B cell (primary cell): ENCODE measurements around the gene ARNT2. TPM values are rescaled to one million over a fixed set of nuclear protein-coding genes. Genes with fewer than 3 reads are reported as not detected.

Experiments used
- ATAC-seq: fragments of 200-7000 bp; cut with Tn5 transposase; one replicate; pipeline ENCODE4 v1.10.0; 2021; ENCODE audit warnings: low read depth, mild to moderate bottlenecking, moderate number of reproducible peaks, moderate library complexity
- CTCF ChIA-PET: fragments of 350-600 bp; sonication (Branson Sonifier 250); formaldehyde crosslinking; loops from one replicate; lab custom pipeline; 2021; ENCODE audit warnings: antibody characterized with exemption, inconsistent platforms; lab: Charles Lee
- POLR2A ChIA-PET: fragments of 350-600 bp; sonication (Branson Sonifier 250); formaldehyde crosslinking; loops from one replicate; lab custom pipeline; 2021; ENCODE audit warnings: antibody characterized with exemption; lab: Charles Lee
- DNase-seq: peaks from one replicate; pipeline ENCODE4 v3.0.0; 2013
- H2AFZ ChIP-seq: 2 replicates; pipeline ENCODE4 v1.6.1; 2012; ENCODE audit warnings: mild to moderate bottlenecking, low read depth, low read length; ENCODE audit not compliant: insufficient read depth, poor library complexity, severe bottlenecking
- H3K27ac ChIP-seq, 2 donors: 1 replicate in 1 of 2; 2 replicates in 1 of 2; pipeline ENCODE4 v1.5.1; 2012 to 2013; ENCODE audit warnings: low read length in 2 of 2, mild to moderate bottlenecking in 2 of 2, moderate library complexity in 1 of 2
- H3K27me3 ChIP-seq, 4 experiments: fragments of 200-600 bp in 1 of 4; sonication (generic) in 1 of 4; replicated peaks in 1 of 4; 1 replicate in 2 of 4; 2 replicates in 2 of 4; pipeline versions ENCODE4 v1.6.1 to v1.7.0; 2013 to 2016; ENCODE audit warnings: low read length in 3 of 4, mild to moderate bottlenecking in 2 of 4, mixed read lengths in 1 of 4, moderate library complexity in 1 of 4; ENCODE audit not compliant: insufficient read depth in 4 of 4, control insufficient read depth in 3 of 4; ENCODE audit errors: control extremely low read depth in 1 of 4
- H3K36me3 ChIP-seq, 2 experiments: replicated peaks in 1 of 2; 1 replicate in 1 of 2; 2 replicates in 1 of 2; pipeline versions ENCODE4 v1.6.1 to v1.7.1; 2013; ENCODE audit warnings: low read length in 1 of 2; ENCODE audit not compliant: insufficient read depth in 2 of 2, control insufficient read depth in 1 of 2; ENCODE audit errors: control extremely low read depth in 1 of 2, extremely low read depth in 1 of 2
- H3K4me1 ChIP-seq, 2 donors: fragments of 200-600 bp in 1 of 2; sonication (generic) in 1 of 2; 1 replicate in 1 of 2; 2 replicates in 1 of 2; pipeline versions ENCODE4 v1.5.1 to v1.6.1; 2013 to 2017; ENCODE audit warnings: low read length in 2 of 2; ENCODE audit not compliant: control insufficient read depth in 2 of 2, insufficient read depth in 2 of 2
- H3K4me2 ChIP-seq: replicated peaks from 2 replicates; pipeline ENCODE3; 2012; ENCODE audit warnings: mild to moderate bottlenecking, low read depth, low read length; ENCODE audit not compliant: poor library complexity, severe bottlenecking
- H3K4me3 ChIP-seq, 5 experiments: fragments of 200-600 bp in 1 of 5; sonication (generic) in 1 of 5; 1 replicate in 3 of 5; 2 replicates in 2 of 5; pipeline versions ENCODE4 v1.5.1 to v1.7.0; 2011 to 2016; ENCODE audit warnings: low read length in 4 of 5, mild to moderate bottlenecking in 4 of 5, low read depth in 2 of 5, control low read depth in 1 of 5, moderate library complexity in 1 of 5; ENCODE audit not compliant: insufficient read depth in 1 of 5; ENCODE audit errors: control extremely low read depth in 1 of 5, extremely low read depth in 1 of 5
- H3K79me2 ChIP-seq: fragments of 200-600 bp; sonication (generic); one replicate; pipeline ENCODE4 v1.6.0; 2016; ENCODE audit warnings: low read length; ENCODE audit not compliant: control insufficient read depth, insufficient read depth
- H3K9ac ChIP-seq: fragments of 200-600 bp; sonication (generic); 2 replicates; pipeline ENCODE4 v1.6.1; 2017; ENCODE audit warnings: mild to moderate bottlenecking, low read length, moderate library complexity
- H3K9me3 ChIP-seq, 3 donors: one replicate each; pipeline versions ENCODE4 v1.6.1 to v1.7.1; 2013; ENCODE audit warnings: low read length in 2 of 3; ENCODE audit not compliant: control insufficient read depth in 2 of 3, insufficient read depth in 1 of 3; ENCODE audit errors: control extremely low read depth in 1 of 3
- H4K20me1 ChIP-seq: 2 replicates; pipeline ENCODE4 v1.6.0; 2012; ENCODE audit warnings: mild to moderate bottlenecking, low read length; ENCODE audit not compliant: insufficient read depth, control insufficient read depth, poor library complexity, severe bottlenecking
- H3K27ac Mint-ChIP-seq: one replicate; pipeline ENCODE4 v1.8.0; 2021; ENCODE audit warnings: mixed read lengths
- H3K27me3 Mint-ChIP-seq: one replicate; pipeline ENCODE4 v1.8.0; 2021; ENCODE audit warnings: mixed read lengths
- H3K4me1 Mint-ChIP-seq: one replicate; pipeline ENCODE4 v1.8.0; 2021; ENCODE audit warnings: mixed read lengths
- H3K4me3 Mint-ChIP-seq: one replicate; pipeline ENCODE4 v1.8.0; 2021; ENCODE audit warnings: mixed read lengths
- H3K9me3 Mint-ChIP-seq: one replicate; pipeline ENCODE4 v1.8.0; 2022; ENCODE audit warnings: mixed read lengths; ENCODE audit not compliant: insufficient read depth
- CTCF ChIP-seq: fragments of 200-600 bp; IDR thresholded peaks from one replicate; pipeline ENCODE4 v1.8.0; 2022; ENCODE audit warnings: antibody characterized with exemption, mild to moderate bottlenecking
- EZH2 ChIP-seq: IDR thresholded peaks from 2 replicates; pipeline ENCODE4 v1.6.1; 2012; ENCODE audit warnings: borderline replicate concordance, low read depth, mild to moderate bottlenecking, moderate library complexity, low read length; ENCODE audit not compliant: insufficient read depth, poor library complexity, severe bottlenecking
- WGBS: methylation state at CpG from one replicate; pipeline ENCODE4 v1.1.5; 2013; ENCODE audit warnings: missing lambda C conversion rate; ENCODE audit not compliant: insufficient coverage; 5-methylcytosine and 5-hydroxymethylcytosine counted together
- intact Hi-C: fragments of 100-400 bp; cut with micrococcal nuclease; formaldehyde crosslinking; loops from one replicate; pipeline ENCODE4 v1.10.0; 2022
- polyA plus RNA-seq: library from polyadenylated mRNA; depleted of rRNA; stranded (reverse); fragments of >200 nt; gene quantifications from 2 replicates; pipeline ENCODE4 v1.2.3, GENCODE V29; 2012
- total RNA-seq, 2 donors: library from RNA; stranded (reverse); fragments of 120-200 nt in 1 of 2; gene quantifications; 1 replicate in 1 of 2; 2 replicates in 1 of 2; pipeline versions ENCODE4 v1.2.3 to v1.2.4, GENCODE V29; 2013 to 2022

The ARNT2 gene
- total and polyA plus RNA-seq, 2 donors (not counting 1 experiment from before 2014, with no cell fraction given): not detected

DNA sequence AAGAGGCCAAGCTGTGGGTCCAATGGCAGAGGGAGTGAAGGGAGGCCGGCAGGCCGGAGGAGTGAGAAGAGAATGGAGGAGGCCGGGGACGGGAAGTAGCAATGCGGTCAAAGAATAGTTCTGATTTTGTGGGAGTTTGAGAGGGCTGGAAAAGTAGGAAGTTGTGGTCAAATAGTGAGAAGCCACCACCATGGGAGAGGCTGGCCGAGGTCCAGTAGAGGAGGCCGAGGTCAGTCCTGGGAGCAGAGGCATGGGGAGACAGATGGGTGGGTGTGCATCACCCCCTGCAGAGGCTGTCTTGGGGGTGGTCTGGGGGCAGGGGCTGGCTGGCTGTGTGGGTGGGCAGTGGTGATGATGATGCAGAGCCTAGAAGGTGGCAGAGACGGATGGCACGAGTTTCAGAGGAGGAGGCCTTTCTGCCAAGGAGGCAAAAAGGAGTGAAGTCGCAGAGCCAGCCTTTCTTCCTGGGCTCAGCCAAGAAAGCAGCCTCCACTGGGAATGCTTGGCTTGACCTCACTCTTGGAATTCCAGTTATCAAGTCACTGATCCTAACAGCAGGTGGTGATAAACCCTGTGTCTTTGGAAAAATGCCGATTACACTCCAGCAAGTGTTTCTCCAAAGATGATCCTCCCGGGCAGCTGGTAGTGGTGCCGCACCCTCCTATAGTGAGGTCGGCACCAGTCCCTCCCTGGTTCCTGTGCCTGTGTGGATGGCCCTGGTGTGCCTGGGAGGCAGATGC lies 57.3 kb downstream of the ARNT2 start:
- no peaks in the 10 kb centered on the region for H3K79me2 ChIP-seq
- DNase-seq: no peak
- no peaks in the 10 kb centered on the region for H3K9me3 Mint-ChIP-seq
- no peaks in the 10 kb centered on the region for H3K9me3 ChIP-seq
- POLR2A ChIA-PET: interaction anchor here (0.6 kb wide), 1 partner anchor 459 kb away, joined by 3 read pairs; no protein-coding TSS in a partner anchor
- H3K27me3 ChIP-seq: peaks cover 0 to 2% (median under 1%) of the 10 kb centered on the region in 4 experiments
- H4K20me1 ChIP-seq: no peaks in the 10 kb centered on the region
- H3K36me3 ChIP-seq: no peaks in the 10 kb centered on the region
- H3K4me1 Mint-ChIP-seq: no peaks in the 10 kb centered on the region
- no peak overlapping the region for H3K4me3 ChIP-seq
- H3K27ac Mint-ChIP-seq: no peak overlapping the region
- no peak for ATAC-seq
- H3K4me1 ChIP-seq: no peaks in the 10 kb centered on the region
- TF ChIP-seq EZH2 (no peak), CTCF (no peak)
- CTCF ChIA-PET: no interaction called here
- no peak overlapping the region for H2AFZ ChIP-seq
- intact Hi-C loops: no loop called here
- WGBS: 94% methylated on average over 13 of the region's 14 CpGs
- H3K27ac ChIP-seq: no peak overlapping the region
- no peak overlapping the region for H3K4me3 Mint-ChIP-seq
- H3K9ac ChIP-seq: no peak overlapping the region
- no peaks in the 10 kb centered on the region for H3K27me3 Mint-ChIP-seq
- H3K4me2 ChIP-seq: no peak overlapping the region

GRCh38 chr15:80462111-80462510 lies 57.9 kb downstream of the ARNT2 start:
- CTCF ChIA-PET: no interaction called here
- Mint-ChIP-seq H3K9me3 (no peaks in the 10 kb centered on the region), H3K27ac (no peak overlapping the region), H3K27me3 (no peaks in the 10 kb centered on the region), H3K4me1 (no peaks in the 10 kb centered on the region), H3K4me3 (no peak overlapping the region)
- Histone ChIP-seq H3K36me3 (no peaks in the 10 kb centered on the region), H3K4me3 (no peak overlapping the region), H2AFZ (no peak overlapping the region), H3K4me2 (no peak overlapping the region), H4K20me1 (no peaks in the 10 kb centered on the region), H3K4me1 (no peaks in the 10 kb centered on the region), H3K9me3 (no peaks in the 10 kb centered on the region), H3K27ac (no peak overlapping the region), H3K79me2 (no peaks in the 10 kb centered on the region), H3K27me3 (no peaks in the 10 kb centered on the region), H3K9ac (no peak overlapping the region)
- no peak for ATAC-seq
- DNase-seq: no peak
- intact Hi-C loops: no loop called here
- 40% methylated on average over 1 of the region's 6 CpGs for WGBS
- POLR2A ChIA-PET: no interaction called here
- no peak for TF ChIP-seq EZH2
